GM11168 (cell line): ENCODE results near the gene PTPN7.

Experiments used
- in situ Hi-C: fragments of 300-500 bp; cut with MboI; formaldehyde crosslinking; loops from one replicate; pipeline ENCODE4 v1.12.0; 2022; ENCODE audit warnings: low sequenced_read_pairs; ENCODE audit not compliant: unreplicated experiment

The PTPN7 gene

DNA sequence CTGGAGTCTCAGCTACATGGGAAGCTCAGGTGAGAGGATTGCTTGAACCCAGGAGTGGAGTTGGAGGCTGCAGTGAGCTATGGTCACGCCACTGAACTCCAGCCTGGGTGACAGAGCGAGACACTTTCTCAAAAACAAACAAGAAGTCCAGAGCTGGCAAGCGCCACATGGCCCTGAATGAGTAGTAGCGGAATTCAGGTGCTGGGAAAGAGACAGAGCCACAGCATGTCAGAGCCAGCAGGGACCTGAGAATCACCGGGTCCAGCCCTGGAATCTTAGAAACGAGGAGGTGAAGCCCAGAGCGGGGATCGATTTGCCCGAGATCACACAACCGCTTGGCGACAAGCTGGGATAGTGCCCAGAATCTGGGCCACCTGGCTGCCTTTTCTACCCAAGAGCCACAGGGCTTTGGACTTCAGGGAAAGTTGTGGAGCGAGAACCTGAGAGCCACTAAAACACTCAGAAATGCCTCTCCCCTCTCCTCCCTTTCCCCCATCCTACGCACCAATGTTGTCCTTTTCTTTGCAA lies 25.7 kb downstream of the PTPN7 start:
- in situ Hi-C loops, result no loop called here

DNA sequence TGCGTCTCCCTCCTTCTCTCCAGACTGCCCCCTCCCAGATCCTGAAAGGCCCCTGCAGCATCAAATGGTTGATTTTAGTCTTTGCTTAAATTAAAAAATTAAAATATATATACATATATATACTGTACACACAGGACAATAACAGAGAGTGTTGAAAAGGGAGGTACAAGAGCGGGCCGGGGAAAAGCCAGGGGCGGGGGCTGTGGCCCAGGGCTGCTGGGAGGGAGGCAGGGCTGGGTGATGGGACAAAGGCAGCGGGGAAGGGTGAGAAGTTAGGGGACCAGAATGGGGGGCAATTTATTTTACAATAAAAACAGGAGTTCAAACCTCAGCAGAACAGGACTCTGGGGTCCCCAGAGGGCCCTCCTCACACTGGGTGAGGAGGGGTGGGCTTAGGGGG lies 26.4 kb downstream of the PTPN7 start:
- in situ Hi-C loops, result no loop called here

DNA sequence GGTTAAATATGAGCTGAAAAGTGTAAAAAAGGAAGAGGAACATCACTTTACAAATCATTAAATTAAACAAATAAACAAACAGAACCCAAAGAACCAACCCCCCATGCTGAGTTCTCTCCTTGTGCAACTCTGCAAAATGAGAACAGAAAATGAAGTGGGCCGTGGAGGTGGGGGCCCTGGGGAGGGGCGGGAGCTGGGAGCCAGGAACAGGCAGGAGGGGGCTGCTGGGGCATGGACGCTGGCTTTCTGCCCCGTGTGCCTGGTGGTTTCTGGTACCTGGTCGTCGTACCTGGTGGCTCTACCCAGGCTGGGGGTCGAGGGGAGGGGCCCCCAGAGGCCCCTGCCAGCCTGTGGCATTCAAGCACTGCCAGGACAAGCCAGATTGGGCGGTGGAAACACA lies 26.9 kb downstream of the PTPN7 start:
- in situ Hi-C loops, result no loop called here

DNA sequence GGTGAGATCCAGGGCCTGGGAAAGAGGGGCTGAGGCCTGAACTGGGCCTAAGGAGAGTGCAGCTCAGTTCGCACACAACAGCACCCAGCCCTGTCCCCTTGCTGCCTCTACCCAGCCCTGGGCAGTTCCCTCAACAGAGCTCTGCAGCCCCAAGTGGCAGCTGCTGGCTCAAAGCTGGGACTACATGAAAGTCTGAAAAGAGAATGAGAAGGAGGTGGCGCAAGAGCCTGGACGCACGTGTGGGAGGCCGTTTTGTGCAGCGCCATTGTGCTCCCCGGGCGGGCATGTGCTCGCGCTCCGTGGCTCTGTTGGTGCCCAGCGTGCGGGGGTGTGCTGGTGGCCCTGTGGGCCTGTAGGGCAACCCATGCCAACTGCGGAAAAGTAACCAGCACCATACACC lies 27.4 kb downstream of the PTPN7 start:
- in situ Hi-C loops, result no loop called here

DNA sequence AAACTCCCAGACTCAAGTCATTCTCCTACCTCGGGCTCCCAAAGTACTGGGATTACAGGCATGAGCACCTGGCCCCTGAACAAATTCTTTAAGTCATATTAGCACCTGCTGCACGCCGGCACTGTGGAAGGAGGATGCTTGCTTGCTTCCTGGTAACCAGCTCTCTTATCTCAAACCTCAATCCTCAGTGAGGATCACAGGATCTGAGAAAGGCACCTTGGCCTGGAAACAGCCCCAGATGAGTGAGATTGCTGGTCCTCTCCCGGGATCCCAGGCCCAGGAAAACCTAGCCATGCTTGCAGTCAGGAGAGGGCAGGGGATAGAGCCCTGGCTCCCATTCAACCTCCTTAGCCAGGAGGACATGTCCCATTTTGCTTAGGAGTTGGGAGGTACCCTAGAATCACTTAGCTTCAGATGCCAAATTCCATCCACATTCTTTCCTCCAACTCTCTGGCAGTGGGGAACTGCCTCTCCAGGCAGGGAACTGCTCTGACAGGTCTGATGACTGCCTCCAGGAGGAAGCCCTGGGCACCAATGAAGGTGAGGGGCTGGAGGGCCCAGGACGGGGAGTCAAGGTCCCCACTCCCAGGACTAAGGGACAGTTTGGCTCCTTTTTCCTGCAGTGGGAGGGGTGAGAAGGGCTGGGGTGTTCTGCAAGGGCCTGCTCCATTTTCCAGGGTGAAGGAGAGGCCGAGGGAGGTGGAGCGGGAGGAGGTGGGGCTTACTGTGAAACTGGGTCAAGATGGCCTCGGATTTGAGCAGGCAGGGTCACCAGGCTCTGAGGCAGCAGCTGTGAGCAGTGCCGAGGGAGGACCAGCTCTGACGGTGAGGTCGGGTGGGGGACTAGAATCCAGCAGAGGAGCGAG lies 28.2 kb downstream of the PTPN7 start:
- in situ Hi-C loops, result no loop called here

DNA sequence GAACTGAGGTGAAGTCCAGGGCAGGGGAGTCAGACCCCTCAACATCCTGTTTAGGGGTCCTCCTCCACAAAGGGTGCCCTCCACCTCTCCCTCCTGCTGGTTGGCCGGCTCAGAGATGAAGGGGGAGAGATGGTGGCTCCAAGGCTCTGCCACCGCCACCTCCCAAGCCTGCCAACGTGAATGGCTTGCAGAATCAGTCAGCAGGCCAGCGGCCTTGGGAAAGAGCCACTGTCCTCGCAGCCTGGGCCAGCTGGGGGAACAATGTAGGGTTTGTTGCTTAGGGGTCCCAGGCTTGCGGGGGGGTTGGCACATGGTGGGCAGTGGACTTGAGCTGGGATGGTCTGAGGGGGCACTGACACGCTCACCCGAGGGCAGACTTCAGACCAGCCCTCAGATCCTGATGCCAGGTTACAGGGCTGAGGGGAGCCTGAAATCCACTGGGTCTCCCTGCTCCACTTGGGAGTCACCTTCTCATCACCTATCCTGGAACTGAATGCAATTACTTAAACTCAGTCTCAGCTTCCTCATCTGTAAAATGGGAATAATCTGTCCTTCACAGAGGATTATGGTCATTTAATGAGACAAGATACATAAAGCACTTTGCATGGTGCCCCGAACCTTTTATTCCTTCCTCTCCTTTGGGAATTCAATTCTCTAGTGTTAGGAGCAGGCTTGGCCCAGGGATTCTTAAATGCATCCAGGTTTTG lies 29.4 kb downstream of the PTPN7 start:
- in situ Hi-C loops, result no loop called here

DNA sequence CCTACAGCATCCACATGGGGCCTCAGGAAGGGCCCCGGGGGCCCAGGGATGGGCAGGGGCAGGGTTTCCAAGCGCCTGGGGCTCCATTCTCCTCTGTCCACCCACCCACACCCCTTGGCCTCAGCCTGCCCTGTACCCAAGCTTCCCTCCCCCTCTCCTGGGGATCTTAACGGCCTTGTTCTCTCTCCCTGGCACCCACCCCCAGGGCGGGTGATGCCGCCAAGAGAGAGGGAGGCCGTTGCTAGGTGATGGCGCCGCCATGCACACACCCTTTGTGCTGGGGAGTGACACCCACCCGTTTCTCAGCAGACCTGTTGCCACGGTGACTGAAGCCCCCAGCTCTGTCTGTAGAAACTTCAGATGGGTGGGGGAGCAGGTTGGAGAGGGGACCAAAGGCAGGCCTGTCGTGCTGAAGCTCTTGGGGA lies 30.1 kb downstream of the PTPN7 start:
- in situ Hi-C loops, result no loop called here

DNA sequence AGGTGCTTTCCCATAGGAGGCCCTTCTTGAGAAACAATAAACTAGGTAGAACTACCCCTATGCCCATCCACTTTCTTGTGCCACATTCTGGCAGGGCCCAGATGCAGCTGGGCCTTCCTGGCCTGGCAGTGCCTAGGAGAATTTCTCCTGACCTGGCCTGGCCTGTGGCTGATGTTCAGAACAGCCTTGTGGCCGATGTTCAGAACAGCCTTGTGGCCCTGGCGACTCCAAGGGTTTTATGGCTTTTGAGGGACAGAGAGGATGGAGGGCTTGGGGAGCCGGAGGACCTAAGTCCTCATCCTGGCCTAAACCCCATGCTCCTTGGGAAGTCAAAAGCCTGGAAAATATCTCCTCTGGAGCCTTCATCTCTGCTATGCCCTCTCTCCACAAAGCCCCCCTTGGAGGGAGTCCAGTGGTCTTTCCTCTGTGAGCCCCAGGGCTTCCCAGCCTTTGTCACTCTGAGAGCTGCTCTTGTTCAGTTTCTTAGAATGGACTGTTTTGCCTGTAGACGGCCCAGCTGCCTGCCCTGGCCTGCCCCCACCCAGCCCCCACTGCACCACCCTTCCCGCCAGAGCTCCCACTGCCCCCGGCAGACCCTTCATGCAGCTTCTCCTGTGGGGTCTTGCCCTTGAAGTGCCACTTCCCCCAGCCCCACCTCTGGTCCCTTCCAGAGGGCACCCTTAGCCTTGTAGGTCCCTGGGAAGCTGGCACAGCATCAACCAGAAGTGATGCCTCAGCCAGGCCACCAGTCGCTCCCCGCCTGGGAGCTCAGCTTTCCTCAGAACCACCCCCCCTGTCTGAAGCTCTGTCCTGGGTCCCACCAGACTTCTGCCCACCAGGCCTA lies 30.7 kb downstream of the PTPN7 start:
- in situ Hi-C loops, result no loop called here

DNA sequence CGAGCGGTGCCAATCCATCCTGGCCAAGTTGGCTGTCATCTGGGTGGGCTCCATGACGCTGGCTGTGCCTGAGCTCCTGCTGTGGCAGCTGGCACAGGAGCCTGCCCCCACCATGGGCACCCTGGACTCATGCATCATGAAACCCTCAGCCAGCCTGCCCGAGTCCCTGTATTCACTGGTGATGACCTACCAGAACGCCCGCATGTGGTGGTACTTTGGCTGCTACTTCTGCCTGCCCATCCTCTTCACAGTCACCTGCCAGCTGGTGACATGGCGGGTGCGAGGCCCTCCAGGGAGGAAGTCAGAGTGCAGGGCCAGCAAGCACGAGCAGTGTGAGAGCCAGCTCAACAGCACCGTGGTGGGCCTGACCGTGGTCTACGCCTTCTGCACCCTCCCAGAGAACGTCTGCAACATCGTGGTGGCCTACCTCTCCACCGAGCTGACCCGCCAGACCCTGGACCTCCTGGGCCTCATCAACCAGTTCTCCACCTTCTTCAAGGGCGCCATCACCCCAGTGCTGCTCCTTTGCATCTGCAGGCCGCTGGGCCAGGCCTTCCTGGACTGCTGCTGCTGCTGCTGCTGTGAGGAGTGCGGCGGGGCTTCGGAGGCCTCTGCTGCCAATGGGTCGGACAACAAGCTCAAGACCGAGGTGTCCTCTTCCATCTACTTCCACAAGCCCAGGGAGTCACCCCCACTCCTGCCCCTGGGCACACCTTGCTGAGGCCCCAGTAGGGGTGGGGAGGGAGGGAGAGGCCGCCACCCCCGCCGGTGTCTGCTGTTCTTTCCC lies 32.4 kb downstream of the PTPN7 start:
- in situ Hi-C loops, result no loop called here

DNA sequence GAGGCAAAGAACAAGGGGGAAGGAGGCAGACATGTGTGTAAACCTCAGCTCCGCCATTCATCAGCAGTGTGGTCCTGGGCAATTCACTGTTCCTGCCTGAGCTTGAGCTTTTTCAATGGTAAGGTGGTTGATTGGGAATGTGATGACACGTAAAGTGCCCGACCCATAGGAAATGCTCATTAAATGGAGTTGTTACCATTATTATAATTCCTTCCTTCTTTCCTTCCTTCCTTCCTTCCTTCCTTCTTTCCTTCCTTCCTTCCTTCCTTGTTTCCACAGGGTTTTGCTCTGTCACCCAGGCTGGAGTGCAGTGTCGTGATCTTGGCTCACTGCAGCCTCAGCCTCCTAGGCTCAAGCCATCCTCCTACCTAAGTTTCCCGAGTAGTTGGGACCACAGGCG lies 33.3 kb downstream of the PTPN7 start:
- in situ Hi-C loops, result no loop called here

DNA sequence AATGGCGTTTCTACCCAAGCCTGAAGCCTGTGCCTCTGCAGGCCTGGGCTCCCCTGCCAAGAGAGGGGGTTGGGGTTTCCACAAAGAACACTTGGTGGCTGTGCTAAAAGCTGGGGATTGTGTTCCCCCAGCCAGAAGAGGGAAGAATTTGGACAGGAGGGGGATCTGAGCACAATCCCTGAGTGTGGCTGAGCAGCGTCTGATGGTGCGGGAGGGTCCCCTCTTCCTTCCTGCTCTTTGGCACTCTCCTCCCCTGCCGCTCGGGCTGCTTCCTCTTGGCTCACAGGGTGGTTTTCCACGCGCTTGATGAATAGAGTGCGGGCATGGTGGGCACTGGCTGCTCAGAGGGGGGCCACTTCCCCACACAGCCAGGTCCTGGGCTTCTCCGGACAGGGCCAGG lies 34.0 kb downstream of the PTPN7 start:
- in situ Hi-C loops, result no loop called here

DNA sequence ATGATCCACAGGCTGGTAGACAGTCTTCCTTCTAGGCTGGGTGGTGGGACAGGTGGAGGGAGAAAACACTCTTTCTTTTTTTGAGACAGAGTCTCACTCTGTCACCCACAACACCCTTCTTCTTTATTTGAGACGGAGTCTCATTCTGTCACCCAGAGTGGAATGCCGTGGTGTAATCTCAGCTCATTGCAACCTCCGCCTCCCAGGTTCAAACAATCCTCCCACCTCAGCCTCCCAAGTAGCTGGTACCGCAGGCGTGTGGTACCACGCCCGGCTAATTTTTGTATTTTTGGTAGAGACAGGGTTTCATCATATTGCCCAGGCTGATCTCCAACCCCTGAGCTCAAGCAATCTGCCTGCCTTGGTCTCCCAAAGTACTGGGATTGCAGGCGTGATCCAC lies 34.8 kb downstream of the PTPN7 start:
- in situ Hi-C loops, result no loop called here

DNA sequence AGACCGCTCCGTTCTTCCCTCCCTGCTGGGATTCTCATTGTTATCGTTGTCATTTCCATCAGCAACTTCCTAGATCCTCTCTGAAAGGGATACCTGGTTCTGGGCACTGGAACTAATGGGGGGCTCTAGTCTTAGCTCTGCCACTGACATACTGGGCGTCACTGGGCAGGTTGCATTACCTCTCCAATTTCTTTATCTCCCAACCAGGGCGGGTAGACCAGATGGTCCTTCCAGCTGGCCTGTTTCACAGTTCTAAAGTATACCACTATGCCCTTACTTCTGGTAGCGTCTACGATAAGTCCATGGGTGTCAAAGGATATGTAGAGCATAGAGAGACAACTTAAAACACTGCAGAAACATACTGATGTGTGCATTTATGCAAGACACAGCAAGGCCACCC lies 36.3 kb downstream of the PTPN7 start:
- in situ Hi-C loops, result loop anchor here (5.0 to 25.0 kb wide), 2 partner anchors 112 to 237 kb away; partner anchors contain the start of genes ELF3 and SHISA4

DNA sequence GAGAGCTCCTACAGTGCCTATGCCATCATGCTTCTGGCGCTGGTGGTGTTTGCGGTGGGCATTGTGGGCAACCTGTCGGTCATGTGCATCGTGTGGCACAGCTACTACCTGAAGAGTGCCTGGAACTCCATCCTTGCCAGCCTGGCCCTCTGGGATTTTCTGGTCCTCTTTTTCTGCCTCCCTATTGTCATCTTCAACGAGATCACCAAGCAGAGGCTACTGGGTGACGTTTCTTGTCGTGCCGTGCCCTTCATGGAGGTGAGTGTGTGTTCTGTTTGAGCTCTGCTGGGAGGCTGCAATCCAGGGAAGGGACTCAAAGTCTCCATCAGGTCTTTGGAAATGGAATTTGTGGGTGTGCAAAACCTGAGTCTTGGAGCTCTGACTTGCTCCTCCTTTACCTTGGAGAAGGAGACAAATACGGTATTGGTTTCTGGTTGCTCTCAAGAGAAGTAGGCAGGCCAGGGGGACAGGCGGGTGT lies 37.0 kb downstream of the PTPN7 start:
- in situ Hi-C loops, result loop anchor here (5.0 to 25.0 kb wide), 2 partner anchors 111 to 236 kb away; partner anchors contain the start of genes ELF3 and SHISA4

DNA sequence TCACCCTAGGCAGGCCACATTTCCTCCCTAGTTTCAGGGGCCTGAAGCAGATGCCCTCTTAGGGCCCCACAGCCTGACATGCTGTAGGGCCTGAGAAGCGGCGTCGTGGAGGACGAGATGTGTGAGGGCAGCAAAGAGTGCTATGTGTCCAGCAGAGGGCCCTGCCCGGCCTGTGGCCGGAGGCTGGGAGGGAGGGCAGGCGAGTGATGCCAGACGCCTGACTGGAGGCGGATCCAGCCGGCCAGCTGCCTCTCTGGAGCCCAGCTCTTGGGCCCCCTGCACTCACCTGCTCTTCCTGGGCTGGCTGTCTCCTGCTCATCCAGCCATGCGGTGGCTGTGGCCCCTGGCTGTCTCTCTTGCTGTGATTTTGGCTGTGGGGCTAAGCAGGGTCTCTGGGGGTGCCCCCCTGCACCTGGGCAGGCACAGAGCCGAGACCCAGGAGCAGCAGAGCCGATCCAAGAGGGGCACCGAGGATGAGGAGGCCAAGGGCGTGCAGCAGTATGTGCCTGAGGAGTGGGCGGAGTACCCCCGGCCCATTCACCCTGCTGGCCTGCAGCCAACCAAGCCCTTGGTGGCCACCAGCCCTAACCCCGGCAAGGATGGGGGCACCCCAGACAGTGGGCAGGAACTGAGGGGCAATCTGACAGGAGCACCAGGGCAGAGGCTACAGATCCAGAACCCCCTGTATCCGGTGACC lies 37.6 kb downstream of the PTPN7 start, which contains the start of gene GPR37L1:
TSS of gene GPR37L1 (plus strand) at position 279 of the 697 bp plus-strand sequence. CDS start at position 326, 47 bp downstream.
- in situ Hi-C loops, result loop anchor here (5.0 to 25.0 kb wide), 2 partner anchors 110 to 235 kb away; partner anchors contain the start of genes ELF3 and SHISA4

DNA sequence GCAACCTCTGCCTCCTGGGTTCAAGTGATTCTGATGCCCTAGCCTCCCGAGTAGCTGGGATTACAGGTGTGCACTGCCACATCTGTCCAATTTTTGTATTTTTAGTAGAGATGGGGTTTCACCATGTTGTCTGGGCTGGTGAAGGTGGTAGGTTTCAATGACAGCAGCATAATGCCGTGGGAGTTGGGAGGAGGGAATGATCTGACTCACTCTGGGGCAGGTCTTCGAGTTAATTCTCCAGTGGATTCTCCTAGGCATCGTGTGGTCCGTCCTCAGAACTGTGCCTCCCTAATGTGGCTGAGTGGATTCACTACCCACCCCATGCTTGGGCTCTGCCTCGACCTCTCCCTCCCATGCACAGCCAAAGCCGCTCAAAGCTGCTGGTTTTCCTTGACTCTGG lies 39.4 kb downstream of the PTPN7 start:
- in situ Hi-C loops, result loop anchor here (5.0 to 25.0 kb wide), 2 partner anchors 109 to 234 kb away; partner anchors contain the start of genes ELF3 and SHISA4

DNA sequence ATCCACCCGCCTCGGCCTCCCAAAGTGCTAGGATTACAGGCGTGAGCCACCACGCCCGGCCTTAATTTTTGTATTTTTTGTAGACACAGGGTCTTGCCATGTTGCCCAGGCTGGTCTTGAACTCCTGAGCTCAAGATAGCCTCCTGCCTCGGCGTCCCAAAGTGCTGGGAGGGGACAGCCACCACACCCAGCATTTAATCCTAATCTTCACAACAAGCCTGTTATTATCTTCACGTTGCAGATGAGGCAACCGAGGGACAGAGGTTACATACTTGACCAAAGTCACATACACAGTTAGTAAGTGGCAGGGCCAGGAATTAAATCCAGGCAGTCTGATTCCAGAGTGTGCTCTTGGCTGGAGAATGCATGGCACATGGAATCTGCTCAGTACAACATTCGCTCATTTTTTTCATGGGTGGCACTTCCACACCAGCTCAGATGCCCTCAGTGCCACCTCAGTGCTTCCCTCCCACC lies 42.5 kb downstream of the PTPN7 start:
- in situ Hi-C loops, result loop anchor here (25.0 kb wide), 1 partner anchor 231 kb away; the partner anchor contains the start of gene SHISA4

DNA sequence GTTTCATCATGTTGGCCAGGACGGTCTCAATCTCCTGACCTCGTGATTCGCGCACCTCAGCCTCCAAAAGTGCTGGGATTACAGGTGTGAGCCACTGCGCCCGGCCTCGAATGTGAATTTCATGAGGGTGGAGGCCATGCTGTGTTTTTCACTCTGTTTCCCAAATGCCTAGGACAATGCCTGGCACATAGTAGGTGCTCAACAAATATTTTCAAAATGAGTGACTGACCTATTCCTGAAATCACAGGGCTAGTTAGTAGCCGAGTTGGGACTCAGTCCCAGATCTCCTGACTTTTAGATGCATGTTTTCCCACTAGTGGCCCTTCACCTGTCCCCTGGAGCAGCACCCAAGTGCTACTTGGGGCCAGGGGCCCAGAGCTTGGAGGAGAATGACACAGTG lies 44.1 kb downstream of the PTPN7 start:
- in situ Hi-C loops, result loop anchor here (25.0 kb wide), 1 partner anchor 229 kb away; the partner anchor contains the start of gene SHISA4
